Chondrocyte (in vitro differentiated cells): ENCODE measurements around the gene PCTP. TPM values are rescaled to one million over a fixed set of nuclear protein-coding genes. Genes with fewer than 3 reads are reported as not detected.

ENCODE experiments used
- DNase-seq: peaks from one replicate; pipeline ENCODE4 v3.0.0; 2021; ENCODE audit warnings: mixed read lengths, low spot score
- H3K27ac Mint-ChIP-seq: one replicate; pipeline ENCODE4 v1.8.0; 2021; ENCODE audit warnings: mild to moderate bottlenecking, moderate library complexity, mixed read lengths; ENCODE audit not compliant: unreplicated experiment
- H3K27me3 Mint-ChIP-seq: 2 replicates; pipeline ENCODE4 v1.8.0; 2021; ENCODE audit warnings: low read depth, mixed read lengths
- H3K36me3 Mint-ChIP-seq: 2 replicates; pipeline ENCODE4 v1.8.0; 2021; ENCODE audit warnings: low read depth, mixed read lengths
- H3K4me1 Mint-ChIP-seq: 2 replicates; pipeline ENCODE4 v1.8.0; 2021; ENCODE audit warnings: low read depth, mild to moderate bottlenecking, mixed read lengths
- H3K4me3 Mint-ChIP-seq: one replicate; pipeline ENCODE4 v1.8.0; 2021; ENCODE audit warnings: mild to moderate bottlenecking, moderate library complexity, mixed read lengths; ENCODE audit not compliant: unreplicated experiment
- H3K9me3 Mint-ChIP-seq: 2 replicates; pipeline ENCODE4 v1.8.0; 2021; ENCODE audit warnings: low read depth, mixed read lengths
- total RNA-seq: library from RNA; stranded (reverse); gene quantifications from 3 replicates; pipeline ENCODE4 v1.2.1, GENCODE V29; 2021
- TF ChIP-seq, protein P1 (sequence below): fragments of 200-600 bp; sonication (generic); IDR thresholded peaks from 2 replicates; pipeline ENCODE4 v1.5.0; 2021; ENCODE audit warnings: antibody characterized with exemption, mild to moderate bottlenecking, moderate library complexity

The PCTP gene
- total RNA-seq, 1 donor from 2014 or later: 8.8 TPM

DNA sequence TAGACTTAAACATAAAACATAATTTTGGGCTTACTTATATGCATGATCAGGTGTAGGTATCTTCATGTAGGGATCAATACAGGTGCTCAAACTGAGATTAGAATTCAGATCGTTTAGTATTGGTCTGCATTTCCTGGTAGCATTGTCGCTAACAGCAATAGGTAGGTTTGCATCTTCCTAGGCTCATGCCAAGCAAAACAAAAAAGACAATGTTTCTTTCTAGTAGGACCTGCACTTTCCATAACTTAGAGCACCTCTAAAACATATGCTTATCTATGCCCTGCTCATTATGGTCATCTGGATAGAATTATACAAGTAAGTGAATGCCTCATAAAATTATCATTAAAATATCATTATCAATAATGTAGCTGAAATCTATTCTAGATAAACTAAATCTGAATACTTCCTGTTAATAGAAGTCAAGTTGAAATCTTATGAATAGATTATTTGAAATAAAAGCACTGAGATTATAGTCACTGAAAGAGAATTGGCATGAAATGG lies 26.7 kb downstream of the PCTP start:
- Mint-ChIP-seq H3K27me3 (no peaks in the 10 kb centered on the region), H3K4me1 (no peaks in the 10 kb centered on the region), H3K27ac (no peak overlapping the region), H3K9me3 (no peaks in the 10 kb centered on the region), H3K4me3 (no peak overlapping the region), H3K36me3 (peaks cover 22% of the 10 kb centered on the region)
- no peak for DNase-seq
- TF ChIP-seq, protein P1, sequence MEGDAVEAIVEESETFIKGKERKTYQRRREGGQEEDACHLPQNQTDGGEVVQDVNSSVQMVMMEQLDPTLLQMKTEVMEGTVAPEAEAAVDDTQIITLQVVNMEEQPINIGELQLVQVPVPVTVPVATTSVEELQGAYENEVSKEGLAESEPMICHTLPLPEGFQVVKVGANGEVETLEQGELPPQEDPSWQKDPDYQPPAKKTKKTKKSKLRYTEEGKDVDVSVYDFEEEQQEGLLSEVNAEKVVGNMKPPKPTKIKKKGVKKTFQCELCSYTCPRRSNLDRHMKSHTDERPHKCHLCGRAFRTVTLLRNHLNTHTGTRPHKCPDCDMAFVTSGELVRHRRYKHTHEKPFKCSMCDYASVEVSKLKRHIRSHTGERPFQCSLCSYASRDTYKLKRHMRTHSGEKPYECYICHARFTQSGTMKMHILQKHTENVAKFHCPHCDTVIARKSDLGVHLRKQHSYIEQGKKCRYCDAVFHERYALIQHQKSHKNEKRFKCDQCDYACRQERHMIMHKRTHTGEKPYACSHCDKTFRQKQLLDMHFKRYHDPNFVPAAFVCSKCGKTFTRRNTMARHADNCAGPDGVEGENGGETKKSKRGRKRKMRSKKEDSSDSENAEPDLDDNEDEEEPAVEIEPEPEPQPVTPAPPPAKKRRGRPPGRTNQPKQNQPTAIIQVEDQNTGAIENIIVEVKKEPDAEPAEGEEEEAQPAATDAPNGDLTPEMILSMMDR: no peak

DNA sequence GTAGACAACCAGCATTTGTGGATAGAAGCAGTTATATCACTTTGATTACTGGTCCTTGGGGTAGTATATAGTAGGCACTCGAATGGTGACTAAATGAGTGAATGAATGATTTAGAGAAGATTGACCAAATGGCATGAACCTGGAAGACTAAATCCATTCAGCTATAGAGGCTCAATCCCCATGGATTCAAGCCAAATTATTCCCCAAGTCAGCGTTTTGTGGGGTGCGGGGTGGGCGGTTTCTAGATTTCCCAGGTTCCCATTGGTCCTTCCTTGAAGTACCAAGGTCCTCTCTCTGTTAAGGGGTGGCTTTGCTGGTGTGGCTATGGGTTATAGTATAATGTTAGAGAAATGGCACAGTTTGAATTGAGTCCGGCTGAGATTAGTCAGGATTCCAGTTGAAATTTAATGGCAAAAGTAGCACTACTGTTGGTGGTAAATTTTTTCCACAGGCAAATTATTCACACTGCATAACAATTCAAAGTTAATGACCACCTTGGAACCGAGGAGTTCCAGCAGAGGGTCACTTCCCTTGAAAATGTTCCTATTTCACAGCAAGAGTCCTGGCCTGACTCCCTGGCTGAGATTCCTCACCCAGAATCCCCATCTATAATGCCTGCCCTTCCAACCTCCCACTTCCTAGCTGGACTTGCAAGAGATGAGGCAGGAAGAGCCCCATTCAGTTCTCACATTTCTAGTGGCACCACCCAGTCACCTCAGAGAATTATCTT lies 27.7 kb downstream of the PCTP start:
- H3K4me1 Mint-ChIP-seq: no peaks in the 10 kb centered on the region
- DNase-seq: no peak
- H3K4me3 Mint-ChIP-seq: no peak overlapping the region
- no peak overlapping the region for H3K27ac Mint-ChIP-seq
- H3K27me3 Mint-ChIP-seq: no peaks in the 10 kb centered on the region
- no peaks in the 10 kb centered on the region for H3K9me3 Mint-ChIP-seq
- TF ChIP-seq, protein P1: no peak
- peaks cover 19% of the 10 kb centered on the region for H3K36me3 Mint-ChIP-seq

DNA sequence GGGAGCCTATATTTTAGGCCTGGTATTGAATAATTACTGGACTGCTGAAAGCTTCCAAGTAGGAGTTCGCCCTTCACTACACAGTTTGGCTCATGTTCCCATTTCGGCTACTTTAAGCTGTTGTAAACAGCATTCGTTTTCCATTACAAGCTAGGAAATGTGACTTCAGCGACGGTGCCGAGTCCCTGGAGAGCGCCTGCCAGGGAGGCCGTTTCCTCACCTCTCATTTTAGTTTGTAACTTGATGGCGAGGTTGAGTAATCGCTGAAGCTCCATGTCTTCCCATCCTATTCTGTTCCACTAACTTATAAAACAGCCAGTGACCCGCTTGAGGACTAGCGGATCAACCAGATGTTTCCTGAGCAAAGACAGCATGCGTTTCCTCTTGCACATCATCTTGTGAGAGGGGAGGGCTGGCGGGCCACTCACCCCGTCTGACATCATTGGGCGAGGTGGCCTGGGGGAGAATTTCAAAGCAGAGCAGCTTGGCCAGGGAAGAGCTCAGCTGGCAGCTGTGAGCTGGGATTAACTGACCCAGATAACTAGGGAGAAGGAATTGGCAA lies 32.9 kb downstream of the PCTP start:
- no peak for DNase-seq
- Mint-ChIP-seq H3K36me3 (no peaks in the 10 kb centered on the region), H3K27ac (no peak overlapping the region), H3K4me3 (no peak overlapping the region), H3K27me3 (no peaks in the 10 kb centered on the region), H3K4me1 (no peaks in the 10 kb centered on the region), H3K9me3 (no peaks in the 10 kb centered on the region)
- TF ChIP-seq, protein P1: no peak

DNA sequence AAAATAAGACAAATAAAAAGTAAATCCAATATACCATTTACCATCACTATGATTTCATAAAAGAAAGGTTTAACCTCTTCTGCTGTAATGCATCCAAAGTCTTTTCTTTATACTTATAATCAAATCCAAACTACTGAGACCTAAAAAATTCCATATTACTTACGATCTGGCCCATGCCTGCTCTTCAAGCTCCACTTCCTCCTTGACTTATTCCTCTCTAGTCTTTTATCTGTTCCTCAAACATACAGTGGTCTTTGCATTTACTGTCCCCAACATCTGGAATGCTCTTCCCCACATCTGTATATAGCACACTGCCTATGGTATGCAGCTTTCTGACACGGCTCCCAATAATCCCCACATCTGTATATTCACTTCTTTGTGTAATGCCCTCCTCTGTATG lies 33.8 kb downstream of the PCTP start:
- Mint-ChIP-seq H3K36me3 (no peaks in the 10 kb centered on the region), H3K27ac (no peak overlapping the region), H3K27me3 (no peaks in the 10 kb centered on the region), H3K4me3 (no peak overlapping the region), H3K4me1 (no peaks in the 10 kb centered on the region), H3K9me3 (no peaks in the 10 kb centered on the region)
- no peak for DNase-seq
- TF ChIP-seq, protein P1: no peak

DNA sequence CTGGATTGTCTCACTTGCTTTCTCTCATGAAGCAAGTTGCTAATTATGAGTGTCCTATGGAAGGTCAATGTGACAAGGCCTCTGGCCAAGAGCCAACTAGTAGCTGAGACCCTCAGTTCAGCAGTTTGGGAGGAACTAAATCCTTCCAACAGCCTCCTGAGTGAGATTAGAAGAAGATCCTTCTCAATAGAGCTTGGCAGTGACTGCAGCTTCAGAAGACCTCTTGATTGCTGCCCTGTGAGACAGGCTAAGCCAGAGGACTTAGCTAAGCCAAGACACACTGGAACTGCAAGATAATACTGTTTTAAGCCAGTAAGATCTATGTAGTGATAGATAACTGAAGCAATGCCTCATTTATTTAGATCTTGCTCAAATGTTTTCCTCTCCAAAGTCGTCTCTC lies 34.3 kb downstream of the PCTP start:
- Mint-ChIP-seq H3K4me1 (no peaks in the 10 kb centered on the region), H3K27ac (no peak overlapping the region), H3K4me3 (no peak overlapping the region), H3K27me3 (no peaks in the 10 kb centered on the region), H3K36me3 (no peaks in the 10 kb centered on the region), H3K9me3 (no peaks in the 10 kb centered on the region)
- DNase-seq: no peak
- TF ChIP-seq, protein P1: no peak
